Hematopoietic multipotent progenitor cell treated with erythropoietin and hydrocortisone succinate and interleukin-3 and kit ligand, for 6 days (in vitro differentiated cells): Measurements from ENCODE around the gene PCDH20.
A peak's percentile ranks its signal among the peaks of the same experiment; 100 is the strongest.
"Not testable (repeated sequence)": the region's sequence is repeated elsewhere in the genome, so short reads cannot be mapped to it uniquely, and the experiment has no call there.

Experiments
- DNase-seq: peaks from one replicate; pipeline ENCODE4 v3.0.0-alpha.2; 2015

The PCDH20 gene

DNA sequence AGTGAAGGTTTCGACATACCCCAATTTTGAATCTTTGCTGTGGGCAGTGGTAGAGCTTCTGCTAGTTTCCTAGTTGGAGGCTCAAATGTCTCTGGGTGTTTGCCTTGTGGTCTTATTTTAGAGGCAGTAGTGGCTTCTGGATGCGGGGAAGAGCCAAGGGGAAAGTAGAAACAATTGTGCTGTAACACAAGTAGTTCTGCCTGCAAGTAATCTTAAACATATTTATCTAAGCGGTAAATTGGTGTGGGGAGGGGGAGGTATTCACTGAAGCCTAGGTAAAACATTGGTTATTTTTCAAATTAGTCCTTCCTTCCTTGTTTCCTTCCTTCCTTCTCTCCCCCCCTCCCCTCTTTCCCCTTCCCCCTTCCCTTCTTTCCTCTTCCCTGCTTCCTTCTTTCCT lies at the start of gene PCDH20:
PCDH20 (minus strand) TSS at position 101 of the 400 bp plus-strand sequence. CDS start 691 bp downstream, outside the sequence.
- DNase-seq, result no peak

GRCh38 chr13:61463024-61463423 lies 47.4 kb upstream of the PCDH20 start:
- no peak for DNase-seq

GRCh38 chr13:61453121-61453520 lies 37.5 kb upstream of the PCDH20 start:
- no peak for DNase-seq

DNA sequence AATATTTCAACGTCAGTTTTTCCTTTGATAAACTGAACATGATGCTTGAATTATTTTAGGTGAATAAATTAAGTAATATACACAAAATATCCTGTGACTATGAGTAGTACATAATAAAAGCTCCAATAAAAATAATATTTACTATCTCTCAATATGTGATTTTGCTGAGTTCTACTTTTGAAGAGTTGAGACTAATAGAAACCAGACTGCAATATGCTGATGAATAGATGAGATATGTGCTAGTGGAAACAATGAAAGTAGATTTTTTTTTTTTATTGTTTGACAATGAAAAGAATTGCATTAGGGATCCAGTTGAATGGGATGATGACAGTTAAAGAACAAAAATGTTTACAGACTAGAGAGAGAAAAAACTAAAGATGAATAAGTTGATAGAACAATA lies 16.4 kb upstream of the PCDH20 start:
- DNase-seq, result no peak

- DNase-seq, result no peak
Measured at GRCh38 chr13:61423915-61424314, 8.3 kb upstream of the PCDH20 start.

DNA sequence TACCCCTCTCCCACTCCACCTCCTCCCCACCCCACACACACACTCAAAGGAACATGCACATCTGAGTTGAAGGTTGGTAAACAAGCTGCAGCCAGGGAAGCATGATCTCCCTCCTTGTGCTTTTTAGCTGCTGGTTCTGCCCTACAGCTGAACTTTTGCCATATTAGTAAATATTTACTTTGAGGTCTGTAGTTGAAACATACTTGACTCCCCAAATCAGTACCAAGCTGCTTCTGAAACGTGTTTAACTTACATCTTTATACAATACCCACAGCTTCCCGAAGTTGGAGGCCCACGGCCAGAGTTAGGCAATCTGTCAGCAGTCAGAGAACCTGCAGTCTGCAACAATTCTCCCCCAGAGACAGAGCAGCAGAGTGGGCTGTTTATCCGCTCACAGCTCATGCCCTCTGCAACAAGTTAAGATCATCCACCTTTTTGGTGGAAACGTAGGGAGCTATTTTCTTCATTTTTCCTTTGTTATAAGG lies 1.5 kb upstream of the PCDH20 start:
- no peak for DNase-seq

DNA sequence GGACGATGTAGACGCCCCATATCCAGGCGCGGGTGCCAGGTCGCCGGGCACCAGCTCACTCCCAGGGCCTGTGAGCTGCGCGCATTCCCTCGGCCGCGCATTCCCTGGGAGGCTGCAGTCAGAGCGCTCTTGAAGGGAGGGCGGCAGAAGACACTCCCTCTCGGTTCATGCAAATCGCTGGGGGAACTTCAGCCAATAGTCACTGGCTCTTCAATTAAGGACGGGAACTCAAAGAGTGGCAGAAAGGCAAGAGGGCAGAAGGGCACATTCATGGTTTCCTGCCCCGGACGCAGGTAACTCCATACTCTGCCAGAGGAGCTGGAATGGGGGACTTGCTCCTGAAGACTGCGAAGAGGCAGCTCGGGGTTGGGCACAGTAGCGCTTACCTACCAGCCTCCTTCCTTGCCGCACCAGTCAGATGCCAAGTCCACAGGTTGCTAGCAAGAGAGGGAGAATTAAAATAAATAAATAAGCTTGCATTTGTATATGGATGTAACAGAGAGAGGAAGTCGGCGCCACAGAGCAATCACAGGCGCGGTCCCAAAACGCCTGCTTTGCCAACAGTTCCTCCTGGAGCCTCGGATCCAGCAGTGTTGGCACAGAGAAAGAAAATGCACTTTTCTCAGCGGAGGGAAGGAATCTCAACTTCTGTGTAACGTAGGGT lies 459 bp downstream of the PCDH20 start:
- DNase-seq, result peak; percentile 25

- DNase-seq, result no peak
Measured at GRCh38 chr13:61414686-61415057, 977 bp downstream of the PCDH20 start.

GRCh38 chr13:61413572-61414535 lies 1.8 kb downstream of the PCDH20 start:
- no peak for DNase-seq

GRCh38 chr13:61410669-61411297 lies 4.9 kb downstream of the PCDH20 start:
- peak; percentile 28 for DNase-seq

DNA sequence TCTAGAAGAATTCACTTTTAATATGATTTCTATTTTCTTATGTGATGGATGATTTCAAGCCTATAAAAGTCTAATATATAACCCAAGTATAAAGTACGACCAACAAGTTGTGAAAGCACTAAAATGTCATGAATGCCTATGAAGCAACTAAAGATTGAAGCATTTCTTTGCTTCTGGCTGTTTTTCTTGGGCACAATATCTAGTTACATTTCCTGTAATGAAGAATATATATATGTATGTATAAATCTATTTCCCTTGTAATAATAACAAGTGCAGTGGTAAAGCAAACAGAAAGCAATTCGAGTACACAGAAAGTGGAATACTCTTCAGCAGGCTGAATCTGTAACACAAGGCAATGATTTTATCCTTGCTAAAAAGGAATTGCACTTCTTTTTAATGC lies 5.4 kb downstream of the PCDH20 start:
- DNase-seq, result no peak

DNA sequence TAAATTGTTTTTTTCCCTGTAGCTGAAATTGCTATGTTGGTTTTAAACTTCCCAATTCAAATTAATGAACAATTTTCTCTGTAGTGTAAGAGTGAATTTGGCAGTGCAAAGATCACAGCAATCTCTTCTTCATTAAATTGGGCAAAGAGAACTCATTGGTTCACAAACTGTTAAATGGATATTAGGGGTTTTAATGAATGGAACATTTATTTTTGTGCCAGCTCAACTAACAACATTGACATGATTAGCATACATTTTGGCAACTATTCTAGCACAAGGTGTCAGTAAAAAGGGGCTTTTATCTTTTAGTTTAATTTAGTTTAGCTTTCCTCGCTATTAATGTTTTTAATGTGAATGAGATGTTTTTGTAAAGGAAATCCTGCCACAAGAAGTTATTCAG lies 7.1 kb downstream of the PCDH20 start:
- DNase-seq, result no peak

- DNase-seq, result no peak
Measured at GRCh38 chr13:61406275-61406674, 9.4 kb downstream of the PCDH20 start.

DNA sequence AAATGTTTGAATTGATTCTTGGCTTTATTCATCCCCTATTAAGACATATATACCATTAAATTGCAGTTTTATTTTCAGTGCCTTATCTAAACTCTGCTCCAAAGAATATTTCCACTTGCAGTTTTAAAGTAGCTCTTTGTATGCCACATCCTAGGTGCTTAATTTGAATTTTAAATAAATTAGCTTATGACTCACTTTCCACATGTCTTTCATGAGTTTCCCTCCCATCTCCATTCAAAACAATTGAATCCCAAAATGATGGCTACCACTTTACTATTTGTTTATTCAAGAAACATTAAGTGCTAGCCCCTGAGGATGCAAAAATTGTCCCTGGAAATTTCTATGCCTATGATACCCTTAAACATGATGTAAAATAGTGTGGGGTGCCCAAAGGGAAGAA lies 19.5 kb downstream of the PCDH20 start:
- DNase-seq, result no peak

- no peak for DNase-seq
Measured at GRCh38 chr13:61391426-61391825, 24.2 kb downstream of the PCDH20 start.

DNA sequence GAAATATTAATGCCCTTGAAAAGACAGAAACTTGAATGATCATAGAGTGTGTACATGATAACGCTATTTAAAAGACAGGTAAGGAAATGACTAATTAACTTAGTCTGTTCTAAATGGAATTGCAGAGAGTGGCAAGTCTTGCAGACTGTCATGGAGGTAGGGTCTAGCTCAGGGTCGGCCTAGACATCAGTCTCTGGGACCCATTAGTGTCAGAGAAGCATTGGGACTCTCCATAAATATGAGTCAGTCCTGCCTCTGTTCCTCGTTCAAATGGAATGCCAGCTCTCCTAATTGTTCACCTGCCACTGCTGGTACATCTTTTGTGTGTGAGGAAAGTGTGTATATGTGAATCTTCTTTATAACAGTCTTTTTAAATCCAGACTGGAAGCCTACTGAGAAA lies 28.0 kb downstream of the PCDH20 start:
- DNase-seq, result no peak

DNA sequence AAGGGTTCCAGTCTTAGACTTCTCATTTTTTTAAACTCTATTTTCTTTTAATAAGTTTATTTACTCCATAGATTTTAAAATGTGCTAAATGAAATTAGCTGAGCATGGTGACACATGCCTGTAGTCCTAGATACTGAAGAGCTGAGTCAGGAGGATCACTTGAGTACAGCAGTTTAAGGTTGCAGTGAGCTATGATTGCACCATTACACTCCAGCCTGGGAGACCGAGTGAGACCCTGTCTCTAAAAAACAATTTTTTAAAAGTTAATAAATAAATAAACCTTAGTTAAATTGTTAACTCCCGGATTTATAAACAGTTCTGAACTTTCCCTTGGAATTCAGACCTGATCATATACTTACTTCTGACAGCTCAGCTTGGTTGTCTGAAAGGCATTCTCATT lies 32.5 kb downstream of the PCDH20 start:
- DNase-seq, result no peak

DNA sequence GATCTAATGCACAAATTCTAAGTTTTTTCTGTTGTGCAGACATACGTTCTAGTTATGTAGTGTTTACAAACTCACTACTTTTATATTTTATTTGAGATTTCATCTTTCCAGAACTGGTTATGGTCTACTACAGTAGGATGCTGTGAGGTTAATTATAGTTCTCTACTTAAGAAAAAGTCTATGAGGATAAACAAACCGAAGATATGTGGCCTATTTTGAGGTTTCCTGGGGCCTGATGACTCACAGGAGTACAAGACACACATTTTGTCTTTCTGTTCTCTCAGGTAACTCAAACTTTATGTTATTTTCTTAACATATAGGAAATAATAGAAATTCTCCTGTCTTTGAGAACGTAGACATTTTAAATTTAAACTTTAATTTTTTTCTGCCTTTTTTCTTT lies 45.1 kb downstream of the PCDH20 start:
- DNase-seq, result no peak

DNA sequence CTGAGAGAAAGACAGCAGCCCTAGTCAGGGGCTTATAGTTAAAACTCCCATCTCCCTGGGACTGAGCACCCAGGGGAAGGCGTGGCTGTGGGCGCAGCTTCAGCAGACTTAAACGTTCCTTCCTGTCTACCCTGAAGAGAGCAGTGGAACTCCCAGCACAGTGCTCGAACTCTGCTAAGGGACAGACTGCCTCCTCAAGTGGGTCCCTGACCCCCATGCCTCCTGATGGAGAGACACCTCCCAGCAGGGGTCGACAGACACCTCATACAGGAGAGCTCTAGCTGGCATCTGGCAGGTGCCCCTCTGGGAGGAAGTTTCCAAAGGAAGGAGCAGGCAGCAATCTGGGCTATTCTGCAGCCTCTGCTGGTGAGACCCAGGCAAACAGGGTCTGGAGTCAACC lies 51.0 kb downstream of the PCDH20 start:
- DNase-seq, result not testable (repeated sequence)

GRCh38 chr13:61362522-61362921 lies 53.1 kb downstream of the PCDH20 start:
- DNase-seq, result no peak
